Thymus (tissue), 11 donors: ENCODE measurements around the gene PPP1R37. TPM values are rescaled to one million over a fixed set of nuclear protein-coding genes. Genes with fewer than 3 reads are reported as not detected.
A peak's percentile ranks its signal among the peaks of the same experiment; 100 is the strongest.

ENCODE experiments used
- DNase-seq, 9 donors: peaks; one replicate each; pipeline ENCODE4 v3.0.0-alpha.2; 2013; ENCODE audit warnings: low spot score in 9 of 9, low read depth in 6 of 9, missing footprints in 1 of 9
- H3K27ac ChIP-seq, 2 donors: one replicate each; pipeline ENCODE4 v1.5.1; 2013; ENCODE audit warnings: control low read depth in 1 of 2, low read depth in 1 of 2, low read length in 1 of 2, mild to moderate bottlenecking in 1 of 2, moderate library complexity in 1 of 2
- H3K27me3 ChIP-seq, 2 donors: one replicate each; pipeline ENCODE4 v1.5.1; 2013; ENCODE audit warnings: low read length in 1 of 2; ENCODE audit not compliant: control insufficient read depth in 2 of 2, insufficient read depth in 1 of 2
- H3K36me3 ChIP-seq, 2 donors: one replicate each; pipeline ENCODE4 v1.5.1; 2013; ENCODE audit warnings: low read length in 1 of 2, mild to moderate bottlenecking in 1 of 2, moderate library complexity in 1 of 2; ENCODE audit not compliant: control insufficient read depth in 2 of 2, insufficient read depth in 2 of 2
- H3K4me1 ChIP-seq, 2 donors: one replicate each; pipeline ENCODE4 v1.5.1; 2013; ENCODE audit warnings: low read length in 2 of 2; ENCODE audit not compliant: control insufficient read depth in 2 of 2, insufficient read depth in 2 of 2
- H3K4me3 ChIP-seq, 2 donors: one replicate each; pipeline ENCODE4 v1.5.1; 2013; ENCODE audit warnings: low read length in 2 of 2, control low read depth in 1 of 2, mild to moderate bottlenecking in 1 of 2
- H3K9me3 ChIP-seq, 2 donors: one replicate each; pipeline ENCODE4 v1.5.1; 2013; ENCODE audit warnings: low read length in 1 of 2, mild to moderate bottlenecking in 1 of 2; ENCODE audit not compliant: control insufficient read depth in 2 of 2, insufficient read depth in 1 of 2
- WGBS: extraction: QIAGEN DNeasy Blood & Tissue Kit; methylation state at CpG from one replicate; pipeline ENCODE4 v1.1.7; 2013; 5-methylcytosine and 5-hydroxymethylcytosine counted together
- polyA plus RNA-seq: library from polyadenylated mRNA; stranded (reverse); fragments of 200-250 nt; gene quantifications from one replicate; pipeline ENCODE4 v1.2.3, GENCODE V29; 2013
- total RNA-seq: library from RNA; stranded (reverse); fragments of 120-200 nt; gene quantifications from one replicate; pipeline ENCODE4 v1.2.4, GENCODE V29; 2013
- donor health status: healthy.

Gene PPP1R37
- total and polyA plus RNA-seq, 2 donors, result 16.5 to 39.3 TPM

GRCh38 chr19:45161738-45162607, 69.0 kb downstream of the PPP1R37 start:
- 65% methylated on average over 32 of the region's 32 CpGs for WGBS
- Histone ChIP-seq H3K36me3 (no peaks in the 10 kb centered on the region), H3K4me3 (no peak overlapping the region), H3K27ac (no peak overlapping the region), H3K27me3 (peaks cover 4 to 46% of the 10 kb centered on the region in 2 donors), H3K9me3 (peaks cover 0 to 5% of the 10 kb centered on the region in 2 donors), H3K4me1 (peaks cover 5 to 24% of the 10 kb centered on the region in 2 donors)
- no peak for DNase-seq

GRCh38 chr19:45162608-45163143, 69.7 kb downstream of the PPP1R37 start:
- Histone ChIP-seq H3K27me3 (peaks cover 4 to 42% of the 10 kb centered on the region in 2 donors), H3K9me3 (peaks cover 0 to 5% of the 10 kb centered on the region in 2 donors), H3K36me3 (no peaks in the 10 kb centered on the region), H3K27ac (no peak overlapping the region), H3K4me3 (no peak overlapping the region), H3K4me1 (peaks cover 5 to 24% of the 10 kb centered on the region in 2 donors)
- WGBS, result 96% methylated on average over 18 of the region's 18 CpGs
- no peak for DNase-seq

- 97% methylated on average over 17 of the region's 17 CpGs for WGBS
- Histone ChIP-seq H3K36me3 (no peaks in the 10 kb centered on the region), H3K4me3 (no peak overlapping the region), H3K27ac (no peak overlapping the region), H3K9me3 (peaks cover 0 to 5% of the 10 kb centered on the region in 2 donors), H3K27me3 (peaks cover 2 to 40% of the 10 kb centered on the region in 2 donors), H3K4me1 (peaks cover 5 to 24% of the 10 kb centered on the region in 2 donors)
- no peak for DNase-seq
Measured at GRCh38 chr19:45163156-45163555, 70.2 kb downstream of the PPP1R37 start.

GRCh38 chr19:45163751-45164460, 70.9 kb downstream of the PPP1R37 start:
- H3K36me3 ChIP-seq, result no peaks in the 10 kb centered on the region
- H3K4me1 ChIP-seq, result peaks cover 5 to 24% of the 10 kb centered on the region in 2 donors
- WGBS, result 86% methylated on average over 15 of the region's 15 CpGs
- H3K27me3 ChIP-seq, result peaks cover 2 to 32% of the 10 kb centered on the region in 2 donors
- peaks cover 0 to 5% of the 10 kb centered on the region in 2 donors for H3K9me3 ChIP-seq
- no peak overlapping the region for H3K4me3 ChIP-seq
- H3K27ac ChIP-seq, result no peak overlapping the region
- DNase-seq, result no peak

GRCh38 chr19:45164577-45165335, 71.8 kb downstream of the PPP1R37 start:
- DNase-seq, result peak in 2 of 9 donors; percentile 41 to 57
- Histone ChIP-seq H3K4me1 (peaks cover 5 to 24% of the 10 kb centered on the region in 2 donors), H3K9me3 (peaks cover 0 to 3% of the 10 kb centered on the region in 2 donors), H3K27me3 (peaks cover 0 to 24% of the 10 kb centered on the region in 2 donors), H3K4me3 (no peak overlapping the region), H3K27ac (peak overlapping the region in 1 of 2 donors; percentile 8), H3K36me3 (no peaks in the 10 kb centered on the region)
- WGBS, result 43% methylated on average over 27 of the region's 27 CpGs

- 88% methylated on average over 14 of the region's 14 CpGs for WGBS
Measured at GRCh38 chr19:45166723-45167252, 73.8 kb downstream of the PPP1R37 start.

GRCh38 chr19:45168767-45169351, 75.9 kb downstream of the PPP1R37 start:
- H3K4me3 ChIP-seq, result no peak overlapping the region
- no peaks in the 10 kb centered on the region for H3K36me3 ChIP-seq
- peaks cover 20 to 52% of the 10 kb centered on the region in 2 donors for H3K4me1 ChIP-seq
- no peak for DNase-seq
- whole genome bisulfite sequencing, result 94% methylated on average over 16 of the region's 16 CpGs
- H3K9me3 ChIP-seq, result peaks cover 0 to 3% of the 10 kb centered on the region in 2 donors
- no peak overlapping the region for H3K27ac ChIP-seq
- no peaks in the 10 kb centered on the region for H3K27me3 ChIP-seq

More at GRCh38 chr19:45166723-45167252, 73.8 kb downstream of the PPP1R37 start:
- Histone ChIP-seq H3K4me3 (no peak overlapping the region), H3K4me1 (peaks cover 11 to 40% of the 10 kb centered on the region in 2 donors), H3K9me3 (no peaks in the 10 kb centered on the region), H3K27me3 (peaks cover 0 to 4% of the 10 kb centered on the region in 2 donors), H3K27ac (no peak overlapping the region), H3K36me3 (no peaks in the 10 kb centered on the region)
- DNase-seq, result no peak

- H3K4me3 ChIP-seq, result no peak overlapping the region
- WGBS, result 97% methylated on average over 10 of the region's 10 CpGs
- DNase-seq, result no peak
- H3K4me1 ChIP-seq, result peaks cover 17 to 48% of the 10 kb centered on the region in 2 donors
- H3K36me3 ChIP-seq, result no peaks in the 10 kb centered on the region
- H3K9me3 ChIP-seq, result peaks cover 0 to 3% of the 10 kb centered on the region in 2 donors
- no peaks in the 10 kb centered on the region for H3K27me3 ChIP-seq
- no peak overlapping the region for H3K27ac ChIP-seq
Measured at GRCh38 chr19:45169602-45170001, 76.6 kb downstream of the PPP1R37 start.
